HG02981 (cell line): ENCODE results near the gene LRR1.
"Not testable (repeated sequence)": the region's sequence is repeated elsewhere in the genome, so short reads cannot be mapped to it uniquely, and the experiment has no call there.

Experiments
- ATAC-seq: cut with Tn5 transposase; IDR thresholded peaks from one replicate; pipeline ENCODE4 v1.9.1; 2021; ENCODE audit warnings: mild to moderate bottlenecking, moderate library complexity; ENCODE audit not compliant: unreplicated experiment

LRR1 gene

GRCh38 chr14:49585803-49586672 is 12.7 kb upstream of the LRR1 start, which contains the start of gene RPS29:
RPS29 (minus strand) TSS chr14:49586380; CDS start chr14:49586346, 34 bp downstream.
- peak; percentile 90 for ATAC-seq

- ATAC-seq, result peak; percentile 36
These were observed 11.9 kb upstream of the LRR1 start for GRCh38 chr14:49586673-49587460.

GRCh38 chr14:49589387-49589786 is 9.4 kb upstream of the LRR1 start:
- no peak for ATAC-seq

GRCh38 chr14:49593016-49593415 is 5.7 kb upstream of the LRR1 start:
- no peak for ATAC-seq

GRCh38 chr14:49594347-49595091 is 4.2 kb upstream of the LRR1 start:
- ATAC-seq, result no peak

GRCh38 chr14:49598189-49598484 is 603 bp upstream of the LRR1 start:
- ATAC-seq, result no peak

GRCh38 chr14:49607583-49607982 is 8.8 kb downstream of the LRR1 start:
- no peak for ATAC-seq

GRCh38 chr14:49612251-49612650 is 13.5 kb downstream of the LRR1 start:
- no peak for ATAC-seq

GRCh38 chr14:49612671-49613070 is 13.9 kb downstream of the LRR1 start:
- ATAC-seq, result no peak

- ATAC-seq, result no peak
These were observed 15.5 kb downstream of the LRR1 start for GRCh38 chr14:49614196-49614595.

- ATAC-seq, result no peak
These were observed 17.0 kb downstream of the LRR1 start for GRCh38 chr14:49615776-49616175.

GRCh38 chr14:49617852-49618519 is 19.2 kb downstream of the LRR1 start:
- ATAC-seq, result no peak

- not testable (repeated sequence) for ATAC-seq
These were observed 20.5 kb downstream of the LRR1 start for GRCh38 chr14:49619273-49619672.

- ATAC-seq, result no peak
These were observed 21.0 kb downstream of the LRR1 start for GRCh38 chr14:49619730-49620129.

- peak; percentile 93 for ATAC-seq
These were observed 21.7 kb downstream of the LRR1 start, which contains the start of the genes MGAT2 and RPL36AL for GRCh38 chr14:49620182-49621113. MGAT2 (plus strand) TSS chr14:49620799; CDS start chr14:49621269, 470 bp downstream. RPL36AL (minus strand) TSS chr14:49620626; CDS start chr14:49619104, 1,522 bp downstream.

- peak; percentile 24 for ATAC-seq
These were observed 22.6 kb downstream of the LRR1 start for GRCh38 chr14:49621114-49621881.

GRCh38 chr14:49622022-49622607 is 23.4 kb downstream of the LRR1 start:
- ATAC-seq, result no peak

- no peak for ATAC-seq
These were observed 24.6 kb downstream of the LRR1 start for GRCh38 chr14:49623387-49623786.
